Body of pancreas (tissue), 4 donors: ENCODE measurements around the gene SEC22C.

Experiments
- CTCF ChIP-seq, 7 experiments: fragments of 450-650 bp in 4 of 7; fragments of 200-600 bp in 3 of 7; sonication (generic) in 3 of 7; IDR thresholded peaks; one replicate each; pipeline ENCODE4 v1.5.1; 2016 to 2019; ENCODE audit warnings: antibody characterized with exemption in 7 of 7
- POLR2A ChIP-seq, 3 donors: fragments of 450-650 bp; IDR thresholded peaks; one replicate each; pipeline ENCODE4 v1.6.1; 2016; ENCODE audit warnings: antibody characterized with exemption in 3 of 3, mild to moderate bottlenecking in 2 of 3

- TF ChIP-seq CTCF (IDR thresholded peaks at IDR 0.05) = no peak
- TF ChIP-seq POLR2A (IDR thresholded peaks at IDR 0.05) = no peak
Measured at GRCh38 chr3:42612928-42613327, 31.2 kb upstream of the SEC22C start.
